ENCODE results near the gene MCF2L.

The MCF2L gene

GRCh38 chr13:113084943-113085540, 116.0 kb downstream of the MCF2L start:
- H3K27me3 ChIP-seq (ENCODE audit: insufficient read depth, low read length), result no peaks in the 10 kb centered on the region

GRCh38 chr13:113086031-113086750, 117.2 kb downstream of the MCF2L start:
- Histone ChIP-seq H3K9ac (ENCODE audit: low read depth, low read length) (no peak overlapping the region), H3K27ac (ENCODE audit: low read depth, low read length) (no peak overlapping the region), H3K36me3 (ENCODE audit: insufficient read depth, low read length) (peaks cover 17% of the 10 kb centered on the region; the same call in 1 of the 2 replicates), H3K4me1 (ENCODE audit: insufficient read depth, low read length) (peaks cover 2% of the 10 kb centered on the region; the same call in 1 of the 2 replicates), H3K9me3 (ENCODE audit: insufficient read depth, low read depth, low read length) (no peaks in the 10 kb centered on the region), H3K27me3 (ENCODE audit: insufficient read depth, low read length) (no peaks in the 10 kb centered on the region), H3K4me3 (ENCODE audit: low read length) (no peak overlapping the region)
- 87% methylated on average over 31 of the region's 32 CpGs for WGBS

More at GRCh38 chr13:113084943-113085540, 116.0 kb downstream of the MCF2L start:
- Histone ChIP-seq H3K9me3 (ENCODE audit: insufficient read depth, low read depth, low read length) (no peaks in the 10 kb centered on the region), H3K4me3 (ENCODE audit: low read length) (no peak overlapping the region), H3K36me3 (ENCODE audit: insufficient read depth, low read length) (peaks cover 17% of the 10 kb centered on the region; the same call in 1 of the 2 replicates), H3K4me1 (ENCODE audit: insufficient read depth, low read length) (0 out of 2 replicates have a peak, but pooled peaks cover 2% of the 10 kb centered on the region), H3K9ac (ENCODE audit: low read depth, low read length) (no peak overlapping the region), H3K27ac (ENCODE audit: low read depth, low read length) (no peak overlapping the region)
- WGBS, result 92% methylated on average over 24 of the region's 24 CpGs

- no peak overlapping the region for H3K27ac ChIP-seq (ENCODE audit: low read depth, low read length)
- no peak overlapping the region for H3K4me3 ChIP-seq (ENCODE audit: low read length)
- H3K27me3 ChIP-seq (ENCODE audit: insufficient read depth, low read length), result no peaks in the 10 kb centered on the region
- H3K9me3 ChIP-seq (ENCODE audit: insufficient read depth, low read depth, low read length), result no peaks in the 10 kb centered on the region
- WGBS, result 94% methylated on average over 39 of the region's 39 CpGs
- H3K36me3 ChIP-seq (ENCODE audit: insufficient read depth, low read length), result peaks cover 17% of the 10 kb centered on the region; the same call in 1 of the 2 replicates
- peaks cover 2% of the 10 kb centered on the region; the same call in 1 of the 2 replicates for H3K4me1 ChIP-seq (ENCODE audit: insufficient read depth, low read length)
- H3K9ac ChIP-seq (ENCODE audit: low read depth, low read length), result no peak overlapping the region
These were observed 118.2 kb downstream of the MCF2L start for GRCh38 chr13:113086991-113087922.

GRCh38 chr13:113087923-113088690, 119.1 kb downstream of the MCF2L start:
- H3K9me3 ChIP-seq (ENCODE audit: insufficient read depth, low read depth, low read length), result no peaks in the 10 kb centered on the region
- no peak overlapping the region for H3K4me3 ChIP-seq (ENCODE audit: low read length)
- no peak overlapping the region for H3K9ac ChIP-seq (ENCODE audit: low read depth, low read length)
- H3K36me3 ChIP-seq (ENCODE audit: insufficient read depth, low read length), result peaks cover 17% of the 10 kb centered on the region; the same call in 1 of the 2 replicates
- no peak overlapping the region for H3K27ac ChIP-seq (ENCODE audit: low read depth, low read length)
- H3K4me1 ChIP-seq (ENCODE audit: insufficient read depth, low read length), result peaks cover 2% of the 10 kb centered on the region; the same call in 1 of the 2 replicates
- 94% methylated on average over 40 of the region's 40 CpGs for WGBS
- H3K27me3 ChIP-seq (ENCODE audit: insufficient read depth, low read length), result no peaks in the 10 kb centered on the region

GRCh38 chr13:113088691-113089020, 119.6 kb downstream of the MCF2L start:
- H3K36me3 ChIP-seq (ENCODE audit: insufficient read depth, low read length), result peaks cover 17% of the 10 kb centered on the region; the same call in 1 of the 2 replicates
- no peak overlapping the region for H3K4me3 ChIP-seq (ENCODE audit: low read length)
- no peak overlapping the region for H3K9ac ChIP-seq (ENCODE audit: low read depth, low read length)
- 95% methylated on average over 17 of the region's 17 CpGs for WGBS
- no peaks in the 10 kb centered on the region for H3K27me3 ChIP-seq (ENCODE audit: insufficient read depth, low read length)
- no peaks in the 10 kb centered on the region for H3K9me3 ChIP-seq (ENCODE audit: insufficient read depth, low read depth, low read length)
- H3K4me1 ChIP-seq (ENCODE audit: insufficient read depth, low read length), result peaks cover 2% of the 10 kb centered on the region; the same call in 1 of the 2 replicates
- no peak overlapping the region for H3K27ac ChIP-seq (ENCODE audit: low read depth, low read length)

GRCh38 chr13:113089693-113090414, 120.8 kb downstream of the MCF2L start:
- no peaks in the 10 kb centered on the region for H3K9me3 ChIP-seq (ENCODE audit: insufficient read depth, low read depth, low read length)
- no peak overlapping the region for H3K4me3 ChIP-seq (ENCODE audit: low read length)
- H3K27me3 ChIP-seq (ENCODE audit: insufficient read depth, low read length), result no peaks in the 10 kb centered on the region
- H3K9ac ChIP-seq (ENCODE audit: low read depth, low read length), result no peak overlapping the region
- 87% methylated on average over 36 of the region's 36 CpGs for WGBS
- no peak overlapping the region for H3K27ac ChIP-seq (ENCODE audit: low read depth, low read length)
- H3K4me1 ChIP-seq (ENCODE audit: insufficient read depth, low read length), result peaks cover 2% of the 10 kb centered on the region; the same call in 1 of the 2 replicates
- peaks cover 17% of the 10 kb centered on the region; the same call in 1 of the 2 replicates for H3K36me3 ChIP-seq (ENCODE audit: insufficient read depth, low read length)

- Histone ChIP-seq H3K9ac (ENCODE audit: low read depth, low read length) (no peak overlapping the region), H3K4me3 (ENCODE audit: low read length) (no peak overlapping the region), H3K9me3 (ENCODE audit: insufficient read depth, low read depth, low read length) (no peaks in the 10 kb centered on the region), H3K36me3 (ENCODE audit: insufficient read depth, low read length) (peaks cover 17% of the 10 kb centered on the region; the same call in 1 of the 2 replicates), H3K27ac (ENCODE audit: low read depth, low read length) (no peak overlapping the region), H3K4me1 (ENCODE audit: insufficient read depth, low read length) (peaks cover 2% of the 10 kb centered on the region; the same call in 1 of the 2 replicates), H3K27me3 (ENCODE audit: insufficient read depth, low read length) (no peaks in the 10 kb centered on the region)
- WGBS, result 82% methylated on average over 13 of the region's 13 CpGs
These were observed 121.4 kb downstream of the MCF2L start for GRCh38 chr13:113090415-113090770.

GRCh38 chr13:113090806-113091205, 121.8 kb downstream of the MCF2L start:
- 92% methylated on average over 24 of the region's 24 CpGs for WGBS
- Histone ChIP-seq H3K27me3 (ENCODE audit: insufficient read depth, low read length) (no peaks in the 10 kb centered on the region), H3K4me1 (ENCODE audit: insufficient read depth, low read length) (peaks cover 2% of the 10 kb centered on the region; the same call in 1 of the 2 replicates), H3K9me3 (ENCODE audit: insufficient read depth, low read depth, low read length) (no peaks in the 10 kb centered on the region), H3K36me3 (ENCODE audit: insufficient read depth, low read length) (peaks cover 17% of the 10 kb centered on the region; the same call in 1 of the 2 replicates), H3K27ac (ENCODE audit: low read depth, low read length) (no peak overlapping the region), H3K4me3 (ENCODE audit: low read length) (no peak overlapping the region), H3K9ac (ENCODE audit: low read depth, low read length) (no peak overlapping the region)

GRCh38 chr13:113091211-113091771, 122.3 kb downstream of the MCF2L start:
- Histone ChIP-seq H3K27ac (ENCODE audit: low read depth, low read length) (no peak overlapping the region), H3K27me3 (ENCODE audit: insufficient read depth, low read length) (no peaks in the 10 kb centered on the region), H3K4me3 (ENCODE audit: low read length) (no peak overlapping the region), H3K9ac (ENCODE audit: low read depth, low read length) (no peak overlapping the region), H3K36me3 (ENCODE audit: insufficient read depth, low read length) (peaks cover 17% of the 10 kb centered on the region; the same call in 1 of the 2 replicates), H3K4me1 (ENCODE audit: insufficient read depth, low read length) (peaks cover 2% of the 10 kb centered on the region; the same call in 1 of the 2 replicates), H3K9me3 (ENCODE audit: insufficient read depth, low read depth, low read length) (no peaks in the 10 kb centered on the region)
- WGBS, result 94% methylated on average over 30 of the region's 30 CpGs
